Pons (tissue), 1 donor: ENCODE measurements around the gene HSPA14.
"Not testable (repeated sequence)": the region's sequence is repeated elsewhere in the genome, so short reads cannot be mapped to it uniquely, and the experiment has no call there.

Source experiments
- DNase-seq: peaks from one replicate; pipeline ENCODE4 v3.0.0-alpha.2; 2016; ENCODE audit warnings: low spot score

Gene HSPA14

DNA sequence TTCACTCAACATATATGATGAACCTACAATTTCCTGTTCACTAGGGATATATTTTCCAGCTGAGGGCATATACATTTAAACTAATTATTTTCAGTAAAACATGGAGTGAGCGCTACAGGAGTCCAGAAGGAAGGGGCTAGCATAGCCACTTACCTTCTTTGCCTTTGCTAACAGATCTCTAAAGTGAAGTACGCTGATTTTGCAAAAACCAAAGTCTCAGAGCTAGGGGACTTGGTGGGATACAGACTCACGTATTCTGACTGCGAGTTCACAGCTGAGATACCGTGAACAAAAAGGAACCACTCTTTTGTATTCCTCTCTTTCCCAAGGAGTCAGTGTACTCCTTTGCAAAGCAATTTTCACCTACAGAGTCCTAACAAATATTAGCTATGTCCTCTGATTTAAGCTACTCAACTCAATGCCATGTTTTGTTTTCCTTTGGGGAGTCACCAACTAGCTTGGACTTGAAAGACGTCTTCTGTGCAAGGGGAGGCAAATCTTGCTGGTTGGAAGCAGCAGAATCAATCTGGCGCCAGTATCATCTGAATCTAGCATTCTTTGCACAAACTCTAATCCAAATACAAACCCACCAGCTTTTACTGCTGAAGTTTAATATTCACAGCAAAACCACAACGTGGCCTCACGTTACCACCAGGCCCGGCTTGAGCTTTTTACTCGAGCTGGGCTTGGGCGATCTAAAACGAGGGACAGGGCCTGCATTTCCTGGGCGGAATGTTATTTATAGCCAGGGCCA, 926 bp upstream of the HSPA14 start:
- peak; percentile 67 for DNase-seq

DNA sequence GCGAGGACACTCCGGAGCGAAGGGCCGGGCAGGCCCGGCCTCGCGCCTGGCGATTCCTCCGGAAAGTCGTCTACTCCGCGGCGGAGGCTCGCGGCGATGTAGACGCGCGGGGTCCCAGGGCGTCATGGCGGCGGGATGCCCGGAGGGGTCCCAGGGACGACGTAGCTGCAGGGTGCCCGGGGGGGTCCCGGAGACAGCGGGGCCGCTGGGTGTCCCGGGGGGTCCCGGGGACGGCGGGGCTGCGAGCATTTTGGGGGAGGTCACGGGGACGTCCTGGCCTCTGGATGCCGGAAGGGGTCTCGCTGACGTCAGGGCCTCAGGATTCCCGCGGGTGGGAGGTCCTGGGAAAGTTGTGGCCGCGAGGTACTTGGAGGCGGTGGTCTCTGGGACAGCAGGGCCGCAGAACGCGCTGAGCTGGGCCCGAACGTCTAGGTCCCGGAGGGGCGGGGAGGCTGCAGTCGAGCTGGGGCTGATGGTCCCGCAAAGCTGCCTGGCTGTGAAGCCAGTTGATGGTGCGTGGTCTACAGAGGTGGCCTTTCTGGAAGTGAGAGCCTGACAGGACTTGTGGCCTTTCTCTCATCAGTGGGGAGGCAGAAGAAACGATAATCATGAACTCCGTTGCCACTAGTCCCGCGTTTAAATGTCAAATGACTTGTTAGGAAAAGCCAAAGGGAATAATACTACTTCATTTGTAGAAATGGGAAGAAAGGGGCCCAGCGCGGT, 637 bp downstream of the HSPA14 start:
- DNase-seq: peak; percentile 8

DNA sequence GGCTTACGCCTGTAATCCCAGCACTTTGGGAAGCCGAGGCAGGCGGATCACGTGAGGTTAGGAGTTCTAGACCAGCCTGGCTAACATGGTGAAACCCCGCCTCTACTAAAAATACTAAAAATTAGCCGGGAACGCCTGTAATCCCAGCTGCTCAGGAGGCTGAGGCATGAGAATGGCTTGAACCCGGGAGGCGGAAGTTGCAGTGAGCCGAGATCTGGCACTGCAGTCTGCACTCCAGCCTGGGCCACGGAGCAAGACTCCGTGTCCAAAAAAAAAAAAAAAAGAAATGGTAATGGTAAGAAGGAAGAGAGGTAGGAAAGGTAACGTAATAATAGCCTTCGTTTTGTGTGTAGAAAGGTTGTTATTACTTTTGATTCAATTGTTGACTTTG, 1.2 kb downstream of the HSPA14 start:
- no peak for DNase-seq

DNA sequence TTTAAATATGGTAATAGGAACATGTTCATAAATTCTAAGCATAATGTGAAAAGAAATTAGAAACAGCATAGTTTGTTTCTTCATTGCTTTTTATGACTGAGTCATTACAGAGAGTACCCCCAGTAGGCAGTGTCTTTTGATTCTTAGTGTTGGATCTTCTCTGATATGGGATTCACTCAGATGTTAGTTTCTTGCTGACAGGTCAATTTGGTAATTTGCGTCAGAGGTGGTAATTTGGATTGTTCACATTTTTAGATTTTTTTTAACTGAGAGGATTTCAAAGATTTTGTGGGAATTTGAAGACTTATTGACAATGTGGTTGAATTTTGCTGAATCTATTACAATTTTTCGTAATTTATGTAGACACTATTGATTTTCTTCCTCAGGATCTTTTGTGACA, 2.1 kb downstream of the HSPA14 start:
- no peak for DNase-seq

DNA sequence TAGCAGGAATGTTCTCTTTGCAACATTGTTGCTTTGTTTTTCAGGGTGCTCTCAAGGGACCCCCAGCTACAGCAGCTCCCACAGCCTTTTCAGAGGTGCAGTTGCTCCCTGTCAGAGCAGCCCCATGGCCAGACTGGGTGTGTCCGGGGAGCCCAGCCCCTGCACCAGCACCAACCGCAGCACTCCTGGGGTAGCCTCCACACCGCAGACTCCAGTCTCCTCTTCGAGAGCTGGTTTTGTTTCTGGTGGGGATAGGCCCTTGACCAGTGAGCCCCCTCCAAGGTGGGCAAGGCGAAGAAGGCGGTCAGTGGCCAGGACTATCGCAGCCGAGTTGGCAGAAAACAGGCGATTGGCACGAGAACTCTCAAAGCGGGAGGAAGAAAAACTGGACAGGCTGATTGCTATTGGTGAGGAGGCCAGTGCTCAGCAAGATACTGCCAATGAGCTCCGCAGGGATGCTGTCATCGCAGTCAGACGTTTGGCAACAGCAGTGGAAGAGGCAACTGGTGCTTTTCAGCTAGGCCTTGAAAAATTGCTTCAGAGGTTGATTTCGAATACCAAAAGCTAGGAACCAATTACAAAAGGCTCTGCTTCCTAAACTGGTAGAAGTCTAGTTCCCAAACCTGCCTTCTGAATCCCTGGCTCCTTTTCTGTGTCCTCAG, 5.4 kb downstream of the HSPA14 start:
- no peak for DNase-seq

DNA sequence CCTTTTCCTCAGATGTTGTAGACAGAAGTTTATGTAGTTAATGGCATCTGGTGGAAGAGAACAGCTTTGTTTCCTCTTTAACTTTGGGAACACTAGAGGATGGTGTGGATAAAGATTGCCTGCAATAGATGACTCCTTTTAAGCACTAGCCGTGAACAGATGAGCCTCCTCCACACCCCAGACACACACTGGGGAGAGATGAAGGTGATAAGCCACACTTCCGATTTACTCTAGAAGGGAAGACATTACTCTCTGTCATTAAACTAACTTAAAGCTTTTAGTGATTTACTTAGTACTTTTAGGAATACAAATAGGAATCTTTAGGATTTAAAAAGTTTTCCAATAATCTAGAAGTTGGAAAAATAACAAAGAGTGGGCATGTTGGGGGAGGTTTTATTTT, 6.8 kb downstream of the HSPA14 start:
- DNase-seq: no peak

DNA sequence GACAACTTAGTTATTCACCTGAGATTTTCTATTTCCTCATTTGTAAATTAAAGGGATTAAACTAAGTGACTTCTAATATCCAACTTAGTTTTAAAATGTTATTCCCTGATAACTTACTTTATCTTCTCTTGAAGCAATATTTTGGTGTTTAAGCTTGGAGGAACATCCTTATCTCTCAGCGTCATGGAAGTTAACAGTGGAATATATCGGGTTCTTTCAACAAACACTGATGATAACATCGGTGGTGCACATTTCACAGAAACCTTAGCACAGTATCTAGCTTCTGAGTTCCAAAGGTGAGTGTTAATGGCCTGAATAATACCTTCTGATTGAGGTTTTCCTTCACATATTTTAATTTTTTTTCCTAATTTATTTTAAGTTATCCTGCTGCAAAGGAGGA, 14.1 kb downstream of the HSPA14 start:
- no peak for DNase-seq

DNA sequence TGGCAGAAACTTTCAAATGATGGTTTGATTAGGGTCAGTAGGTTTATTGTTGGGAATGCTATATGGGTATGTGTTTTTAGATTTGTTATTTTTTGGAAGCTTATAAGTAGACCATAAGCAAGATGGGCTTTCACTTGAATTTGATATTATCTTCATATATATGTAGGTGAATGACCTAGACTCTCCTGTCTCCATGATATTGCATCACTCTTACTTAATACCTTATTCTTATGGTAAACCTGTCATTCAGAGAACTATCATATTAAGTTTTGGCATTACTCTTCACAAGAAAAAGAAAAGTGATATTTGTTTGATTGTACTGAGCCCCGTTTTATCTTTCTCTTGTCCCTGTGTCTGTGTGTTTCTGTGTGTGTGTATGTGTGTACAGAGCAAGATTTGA, 17.3 kb downstream of the HSPA14 start:
- DNase-seq: no peak

DNA sequence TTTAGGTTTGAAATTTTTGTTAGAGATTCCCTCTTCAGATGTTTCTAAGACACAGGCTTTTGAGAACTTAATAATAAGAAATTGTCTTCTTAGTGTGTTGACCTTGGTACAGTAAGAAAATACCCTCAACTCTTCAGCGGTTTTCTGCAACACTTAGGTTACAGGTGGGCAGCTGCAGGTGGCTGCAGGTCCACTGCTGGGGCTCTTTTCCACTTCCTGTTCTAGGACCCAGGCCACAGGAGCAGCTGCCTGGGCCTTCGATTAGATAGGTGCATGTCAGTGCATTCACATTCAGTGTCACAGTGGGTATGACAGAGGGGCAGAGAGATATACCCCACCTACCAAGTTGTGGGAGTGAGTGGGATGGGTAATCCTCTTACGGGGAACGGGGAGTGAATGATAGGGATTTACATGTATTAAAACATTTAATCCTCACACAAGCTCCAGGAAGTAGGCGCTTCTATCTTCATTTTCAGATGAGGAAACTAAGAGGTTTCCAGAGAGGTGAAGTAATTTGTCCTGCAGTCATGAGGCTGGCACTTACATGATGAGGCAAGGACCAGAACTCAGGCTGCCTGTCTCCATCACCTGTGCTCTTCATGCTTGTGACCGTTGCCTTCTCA, 20.3 kb downstream of the HSPA14 start:
- DNase-seq: no peak

DNA sequence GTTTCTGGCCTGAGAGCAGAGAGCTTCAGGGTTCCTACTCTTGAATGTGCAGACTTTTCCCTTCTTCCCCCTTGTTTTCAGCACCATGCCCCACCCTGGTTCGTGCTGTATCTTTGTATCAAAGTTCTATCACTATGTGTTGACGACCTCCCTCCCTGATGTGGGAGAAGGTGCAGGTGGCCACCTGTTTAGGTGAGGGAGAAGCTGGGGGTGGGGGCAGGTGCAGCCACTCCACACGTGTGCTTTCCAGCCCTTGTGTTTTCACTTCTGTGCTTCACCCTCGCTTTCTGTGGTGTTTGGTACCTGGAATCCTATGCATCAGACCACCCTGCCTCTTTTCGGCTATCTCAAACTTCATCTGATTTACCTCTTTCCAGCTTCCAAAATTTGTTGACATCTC, 20.9 kb downstream of the HSPA14 start:
- no peak for DNase-seq

DNA sequence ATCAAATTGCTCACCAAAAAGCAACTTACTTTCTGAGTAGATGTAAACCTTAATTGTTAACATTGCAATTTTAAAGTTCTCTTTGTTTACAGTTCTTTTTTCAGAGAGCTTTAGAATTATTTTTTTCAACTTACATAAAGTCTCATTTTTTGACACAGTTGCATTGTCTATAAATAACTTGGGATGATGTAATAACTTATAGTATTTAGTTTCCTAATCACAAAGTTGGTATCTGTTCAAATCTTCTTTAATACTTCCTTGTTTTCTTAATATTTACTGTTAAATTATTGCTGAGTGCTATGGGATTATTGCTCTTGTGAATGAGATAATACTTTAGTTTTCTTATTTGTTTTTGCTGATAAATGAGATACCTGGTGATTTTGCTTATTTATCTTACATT, 21.7 kb downstream of the HSPA14 start:
- DNase-seq: no peak

DNA sequence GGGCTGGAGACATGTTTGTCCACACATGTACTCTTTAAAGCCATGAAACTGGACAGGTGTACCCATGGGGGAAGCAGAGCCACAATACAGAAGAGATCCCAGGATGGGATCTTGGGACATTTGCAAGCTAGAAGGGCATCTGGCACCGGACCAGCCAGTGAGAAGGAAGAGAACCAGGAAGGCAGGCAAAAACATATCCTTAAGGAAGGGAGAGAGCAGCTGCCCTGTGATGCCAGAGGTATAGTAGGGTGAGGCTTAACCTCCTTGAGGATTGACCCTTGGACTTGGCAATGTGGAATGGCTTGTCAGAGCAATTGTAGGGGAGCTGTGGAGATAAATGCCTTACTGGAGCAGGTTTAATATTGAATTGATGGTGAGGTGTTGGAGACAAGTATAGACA, 22.7 kb downstream of the HSPA14 start:
- no peak for DNase-seq

DNA sequence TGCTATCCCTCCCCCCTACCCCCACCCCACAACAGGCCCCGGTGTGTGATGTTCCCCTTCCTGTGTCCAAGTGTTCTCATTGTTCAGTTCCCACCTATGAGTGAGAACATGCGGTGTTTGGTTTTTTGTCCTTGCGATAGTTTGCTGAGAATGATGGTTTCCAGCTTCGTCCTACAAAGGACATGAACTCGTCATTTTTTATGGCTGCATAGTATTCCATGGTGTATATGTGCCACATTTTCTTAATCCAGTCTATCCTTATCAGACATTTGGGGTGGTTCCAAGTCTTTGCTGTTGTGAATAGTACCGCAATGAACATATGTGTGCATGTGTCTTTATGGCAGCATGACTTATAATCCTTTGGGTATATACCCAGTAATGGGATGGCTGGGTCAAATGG, 26.4 kb downstream of the HSPA14 start:
- DNase-seq: not testable (repeated sequence)

DNA sequence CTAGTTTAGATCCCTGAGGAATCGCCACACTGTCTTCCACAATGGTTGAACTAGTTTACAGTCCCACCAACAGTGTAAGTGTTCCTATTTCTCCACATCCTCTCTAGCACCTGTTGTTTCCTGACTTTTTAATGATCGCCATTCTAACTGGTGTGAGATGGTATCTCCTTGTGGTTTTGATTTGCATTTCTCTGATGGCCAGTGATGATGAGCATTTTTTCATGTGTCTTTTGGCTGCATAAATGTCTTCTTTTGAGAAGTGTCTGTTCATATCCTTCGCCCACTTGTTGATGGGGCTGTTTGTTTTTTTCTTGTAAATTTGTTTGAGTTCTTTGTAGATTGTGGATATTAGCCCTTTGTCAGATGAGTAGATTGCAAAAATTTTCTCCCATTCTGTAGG, 26.8 kb downstream of the HSPA14 start:
- DNase-seq: not testable (repeated sequence)

DNA sequence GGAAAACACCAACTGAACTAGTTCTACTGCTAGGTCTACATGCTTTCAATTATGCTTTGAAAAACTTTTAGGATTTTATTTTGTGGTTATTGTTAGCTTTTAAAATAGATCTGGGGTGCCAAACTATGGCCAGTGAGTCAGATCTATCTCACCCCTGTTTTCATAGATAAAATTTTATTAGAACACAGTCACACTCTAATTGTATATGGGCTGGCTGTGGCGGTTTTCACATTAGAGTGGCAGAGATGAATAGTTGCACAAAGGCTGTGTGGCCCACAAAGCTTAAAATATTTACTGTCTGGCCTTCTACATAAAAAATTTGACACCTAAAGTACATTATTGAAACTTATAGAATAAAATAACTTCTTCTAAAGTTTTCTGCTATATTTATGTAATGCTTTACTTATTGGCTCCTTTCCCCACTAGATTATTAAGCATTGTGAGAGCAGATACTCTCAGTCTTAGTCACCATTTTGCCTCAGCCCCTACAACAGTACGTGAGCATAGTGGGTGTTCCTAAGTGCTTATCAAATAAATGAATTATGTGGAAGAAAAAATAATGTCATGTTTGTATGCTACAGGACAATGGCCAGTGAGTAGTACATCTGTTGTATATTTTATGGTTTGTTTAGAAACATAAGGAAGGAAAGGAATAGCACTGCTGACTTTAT, 35.1 kb downstream of the HSPA14 start:
- DNase-seq: no peak

DNA sequence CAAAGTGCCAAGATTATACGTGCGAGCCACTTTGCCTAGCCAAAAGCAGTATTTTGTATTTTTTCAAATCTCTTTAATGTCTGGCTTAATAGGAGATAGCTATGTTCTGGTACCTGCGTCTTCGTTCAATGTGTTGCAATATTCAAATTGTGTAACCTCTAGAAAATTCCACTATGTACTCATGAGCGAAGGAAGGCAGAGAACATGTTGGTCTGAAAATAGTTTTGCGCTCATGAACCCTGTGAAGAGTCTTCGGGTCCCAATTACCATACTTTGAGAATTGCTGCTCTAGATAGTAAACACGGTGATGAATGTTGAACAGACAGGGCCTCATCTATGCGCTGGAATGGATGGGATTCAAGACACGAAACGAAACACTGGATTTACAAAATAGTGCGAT, 37.8 kb downstream of the HSPA14 start:
- no peak for DNase-seq

DNA sequence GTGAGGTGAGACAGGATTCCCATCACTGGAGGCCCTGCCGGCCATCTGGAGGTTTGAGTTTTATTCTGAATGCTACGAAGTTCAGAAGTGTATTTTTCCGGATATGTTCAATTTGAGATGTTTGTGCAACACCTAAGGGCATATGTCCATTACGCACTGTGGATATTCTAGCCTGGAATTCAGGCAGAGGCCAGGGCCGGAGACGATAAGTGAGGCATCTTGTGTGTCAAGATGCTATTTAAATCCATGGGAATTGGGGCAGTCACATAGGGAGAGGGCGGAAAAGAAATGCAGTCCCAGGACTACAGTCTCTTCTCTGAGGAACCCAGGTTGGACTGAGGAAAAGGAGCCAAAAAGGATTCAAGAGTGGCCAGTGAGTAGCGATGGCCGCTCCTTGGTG, 38.7 kb downstream of the HSPA14 start:
- DNase-seq: no peak

DNA sequence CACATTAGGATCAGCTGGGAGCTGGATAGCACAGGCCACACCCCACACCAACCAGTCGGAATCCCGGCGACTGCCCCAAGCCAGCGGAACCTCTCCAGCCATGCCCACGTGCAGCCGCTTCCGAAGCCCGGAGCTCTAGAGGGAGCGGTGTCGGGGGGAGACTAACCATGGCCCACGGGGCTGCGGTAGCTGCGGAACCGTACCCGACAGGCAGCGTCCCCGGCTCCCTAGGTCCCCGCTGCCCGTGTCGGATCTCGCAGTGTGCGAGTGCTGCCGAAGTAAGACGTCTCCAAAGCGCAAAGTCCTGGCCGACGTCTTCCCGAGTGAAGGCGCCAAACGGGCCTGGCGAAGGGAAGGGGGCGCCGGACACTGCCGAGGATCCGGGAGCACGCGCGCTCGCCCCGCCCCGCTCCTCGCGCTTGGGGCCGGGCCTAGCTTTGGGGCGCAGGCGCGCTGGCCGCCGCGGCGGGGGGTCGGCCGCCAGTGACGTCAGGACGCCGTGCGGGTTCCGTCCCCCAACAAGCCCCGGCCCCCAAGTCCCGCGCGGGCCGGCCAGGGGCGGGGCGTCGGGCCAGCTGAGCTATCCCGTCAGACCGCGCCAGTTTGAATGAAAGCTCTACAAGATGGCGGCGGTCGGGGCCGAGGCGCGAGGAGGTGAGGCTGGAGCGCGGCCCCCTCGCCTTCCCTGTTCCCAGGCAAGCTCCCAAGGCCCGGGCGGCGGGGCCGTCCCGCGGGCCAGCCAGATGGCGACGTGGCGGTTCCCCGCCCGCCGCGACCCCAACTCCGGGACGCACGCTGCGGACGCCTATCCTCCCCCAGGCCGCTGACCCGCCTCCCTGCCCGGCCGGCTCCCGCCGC, 40.4 kb downstream of the HSPA14 start, which contains the start of gene SUV39H2:
Gene SUV39H2 (plus strand): TSS at position 601 of the 858 bp plus-strand sequence. CDS start 23 bp downstream, at position 624.
- DNase-seq: peak; percentile 94

DNA sequence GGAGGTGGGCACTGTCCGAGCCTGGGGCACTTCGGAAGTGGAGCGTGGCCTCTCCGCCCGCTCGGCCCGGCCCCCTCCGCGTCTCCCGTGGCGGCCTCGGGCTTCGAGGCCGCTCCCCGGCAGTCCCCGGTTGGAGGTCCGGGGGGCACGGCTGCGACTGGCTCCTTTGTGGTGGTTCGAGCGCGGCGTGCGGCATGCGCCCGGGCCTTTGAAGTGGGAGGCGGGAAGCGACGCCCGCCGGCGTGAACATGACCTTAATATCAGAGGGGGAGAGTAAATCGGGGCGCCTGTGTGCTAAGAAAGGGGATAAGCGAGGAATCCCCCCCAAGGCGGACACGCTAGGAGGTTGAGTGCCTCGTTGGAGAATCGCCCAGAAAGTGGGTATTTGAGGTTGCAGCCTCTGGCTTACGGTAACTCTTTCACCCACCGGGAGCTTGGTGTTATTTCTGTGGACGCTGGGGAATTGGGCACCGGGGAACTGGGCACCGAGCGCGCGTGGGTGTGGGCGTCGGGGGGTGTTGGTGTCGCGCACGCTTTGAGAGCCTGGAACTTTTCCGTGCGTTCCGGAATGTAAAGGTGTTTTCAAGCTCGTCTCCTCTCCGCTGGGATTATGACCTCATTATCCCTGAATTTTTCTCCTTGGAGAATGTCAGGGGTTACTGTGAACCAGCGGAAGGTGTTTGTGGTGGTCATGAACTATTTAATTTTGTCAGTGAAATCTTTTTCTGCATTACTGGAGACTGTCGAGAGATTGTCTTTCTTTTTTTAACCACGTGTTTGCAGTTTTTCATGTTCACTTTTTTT, 41.2 kb downstream of the HSPA14 start:
- DNase-seq: no peak

DNA sequence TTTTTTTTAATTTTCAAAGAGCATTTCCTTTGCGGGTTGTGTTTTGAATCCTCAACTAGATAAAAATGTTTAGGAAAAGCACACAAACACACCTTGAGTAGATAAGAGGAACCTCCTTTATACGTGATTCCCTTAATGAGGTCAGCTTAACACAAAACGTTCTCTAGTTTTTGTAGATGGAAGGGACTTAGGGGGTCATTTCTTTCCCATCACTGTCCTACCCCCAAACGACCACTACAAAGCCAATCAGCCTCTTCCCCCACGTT, 41.8 kb downstream of the HSPA14 start:
- DNase-seq: no peak

DNA sequence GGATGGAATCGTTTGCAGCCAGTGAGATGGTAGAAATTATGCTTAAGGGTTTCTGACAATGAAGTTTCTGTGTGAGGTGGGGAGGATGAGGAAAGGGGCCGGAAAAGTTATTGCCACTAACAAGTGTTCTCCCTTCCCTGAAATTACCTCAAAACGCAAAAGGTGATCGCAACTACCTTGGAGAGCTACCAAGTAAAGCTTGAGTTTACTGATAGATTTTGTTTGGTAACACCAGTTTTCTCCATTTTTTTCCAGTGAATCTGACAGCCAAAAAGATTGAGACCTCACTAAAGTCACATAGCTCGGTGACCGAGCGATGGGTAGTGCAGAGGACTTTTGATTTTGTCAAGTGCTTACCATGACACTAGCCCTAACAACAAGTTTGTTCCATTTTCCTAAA, 42.1 kb downstream of the HSPA14 start:
- no peak for DNase-seq
